ENCODE results near the gene FCER2. TPM values are rescaled to one million over a fixed set of nuclear protein-coding genes. Genes with fewer than 3 reads are reported as not detected.
"Not testable (repeated sequence)": the region's sequence is repeated elsewhere in the genome, so short reads cannot be mapped to it uniquely, and the experiment has no call there.

FCER2 gene, protein sequence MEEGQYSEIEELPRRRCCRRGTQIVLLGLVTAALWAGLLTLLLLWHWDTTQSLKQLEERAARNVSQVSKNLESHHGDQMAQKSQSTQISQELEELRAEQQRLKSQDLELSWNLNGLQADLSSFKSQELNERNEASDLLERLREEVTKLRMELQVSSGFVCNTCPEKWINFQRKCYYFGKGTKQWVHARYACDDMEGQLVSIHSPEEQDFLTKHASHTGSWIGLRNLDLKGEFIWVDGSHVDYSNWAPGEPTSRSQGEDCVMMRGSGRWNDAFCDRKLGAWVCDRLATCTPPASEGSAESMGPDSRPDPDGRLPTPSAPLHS
- total RNA-seq: 0.20 TPM

DNA sequence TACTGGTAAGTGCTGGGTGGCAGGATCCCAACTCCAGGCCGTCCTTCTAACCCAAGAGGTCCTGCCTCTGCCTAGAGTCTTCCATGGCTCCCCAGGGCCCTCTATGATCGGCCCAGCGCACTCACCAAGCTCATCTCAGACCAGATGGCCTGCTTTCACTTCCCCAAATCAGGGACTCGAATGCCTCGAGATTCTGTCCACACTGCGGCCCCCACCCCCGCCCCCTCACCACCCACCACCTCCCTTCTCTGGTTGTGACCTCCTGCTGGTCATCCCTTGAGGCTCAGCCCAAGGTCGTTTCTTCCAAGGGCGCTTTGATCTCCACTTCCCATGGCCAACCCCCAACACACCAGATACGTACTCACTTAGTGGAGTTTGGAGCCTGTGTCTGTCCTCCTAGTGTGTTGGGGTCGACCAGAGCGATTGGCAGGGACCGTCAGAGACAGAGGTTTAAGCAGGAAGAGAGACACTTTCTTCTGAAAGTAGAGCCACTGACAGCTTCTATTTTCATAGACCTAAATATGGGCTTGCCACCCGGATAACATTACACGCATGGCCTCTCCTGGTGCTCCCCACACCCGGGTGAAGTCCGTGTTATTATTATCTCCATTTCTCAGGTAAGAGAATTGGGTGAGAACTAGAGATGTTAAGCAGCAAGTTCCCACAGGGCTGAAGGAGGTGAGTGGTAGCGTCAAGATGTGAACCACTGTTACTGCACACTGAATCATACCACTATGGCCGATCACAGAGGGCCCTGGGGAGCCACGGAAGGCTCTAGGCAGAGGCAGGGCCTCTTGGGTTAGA lies at the start of gene FCER2:
Gene FCER2, minus strand, starts transcription at position 478 of the 804 bp plus-strand sequence. CDS start 2,371 bp downstream, outside the sequence.
- peak; percentile 31 for ATAC-seq

DNA sequence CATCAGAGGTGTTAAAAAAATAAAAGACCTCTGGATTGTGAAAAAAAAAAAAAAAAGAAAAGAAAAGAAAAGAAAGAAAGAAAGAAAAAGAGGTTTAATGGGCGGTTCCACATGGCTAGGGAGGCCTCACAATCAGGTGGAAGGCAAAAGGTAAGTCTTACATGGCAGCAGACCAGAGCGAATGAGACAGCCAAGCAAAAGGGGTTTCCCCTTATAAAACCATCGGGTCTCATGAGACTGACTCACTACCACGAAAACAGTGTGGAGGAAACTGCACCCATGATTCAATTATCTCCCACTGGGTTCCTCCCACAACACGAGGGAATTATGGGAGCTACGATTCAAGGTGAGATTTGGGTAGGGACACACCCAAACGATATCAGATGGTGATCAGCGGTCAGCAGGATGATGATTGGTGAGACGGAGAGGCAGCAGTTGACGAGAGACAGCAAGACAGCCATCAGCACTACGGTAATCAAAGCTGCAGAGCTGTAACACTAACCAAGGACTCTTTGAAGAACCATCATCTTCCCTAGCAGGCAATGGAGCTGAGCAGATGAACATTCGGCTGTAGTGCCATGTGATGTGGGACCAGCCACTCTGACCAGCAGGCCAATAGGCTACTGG lies 49.3 kb upstream of the FCER2 start:
- peak; percentile 59 for ATAC-seq

DNA sequence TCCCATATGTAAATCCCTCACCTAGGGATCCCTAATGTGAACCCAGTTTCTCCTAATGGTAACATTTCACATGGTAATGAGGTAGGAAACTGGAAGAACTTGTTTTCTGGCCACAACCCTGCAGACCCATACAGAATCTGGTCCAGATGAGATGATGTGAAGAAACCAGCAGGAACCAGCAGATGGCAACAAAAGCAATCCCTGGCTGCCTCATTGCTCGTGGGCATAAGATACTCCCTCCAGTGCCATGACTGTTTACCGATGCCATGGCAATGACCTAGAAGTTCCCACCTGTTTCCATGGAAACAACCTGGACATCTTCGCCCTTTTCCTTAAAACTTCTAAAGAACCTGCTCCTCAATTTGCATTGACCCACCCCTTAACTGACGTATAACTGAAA lies 46.8 kb upstream of the FCER2 start:
- no peak for ATAC-seq

DNA sequence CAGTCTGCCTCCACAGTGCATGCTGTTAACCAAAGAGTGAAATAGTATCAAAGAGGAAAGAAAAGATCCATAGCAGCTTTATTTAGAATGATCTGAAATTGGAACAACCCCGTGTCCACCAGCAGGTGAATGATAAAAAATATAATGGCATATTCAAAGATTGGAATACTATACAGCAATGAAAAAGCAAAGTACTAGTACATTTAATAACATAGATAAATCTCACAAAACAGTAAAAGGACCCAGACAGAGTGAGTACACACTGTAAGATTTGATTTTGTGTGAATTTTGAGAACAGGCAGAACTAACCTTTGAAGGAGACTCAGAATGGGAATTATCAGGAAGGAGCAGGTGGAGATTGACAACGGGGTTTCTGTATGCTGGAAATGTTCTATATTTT lies 46.2 kb upstream of the FCER2 start:
- no peak for ATAC-seq

DNA sequence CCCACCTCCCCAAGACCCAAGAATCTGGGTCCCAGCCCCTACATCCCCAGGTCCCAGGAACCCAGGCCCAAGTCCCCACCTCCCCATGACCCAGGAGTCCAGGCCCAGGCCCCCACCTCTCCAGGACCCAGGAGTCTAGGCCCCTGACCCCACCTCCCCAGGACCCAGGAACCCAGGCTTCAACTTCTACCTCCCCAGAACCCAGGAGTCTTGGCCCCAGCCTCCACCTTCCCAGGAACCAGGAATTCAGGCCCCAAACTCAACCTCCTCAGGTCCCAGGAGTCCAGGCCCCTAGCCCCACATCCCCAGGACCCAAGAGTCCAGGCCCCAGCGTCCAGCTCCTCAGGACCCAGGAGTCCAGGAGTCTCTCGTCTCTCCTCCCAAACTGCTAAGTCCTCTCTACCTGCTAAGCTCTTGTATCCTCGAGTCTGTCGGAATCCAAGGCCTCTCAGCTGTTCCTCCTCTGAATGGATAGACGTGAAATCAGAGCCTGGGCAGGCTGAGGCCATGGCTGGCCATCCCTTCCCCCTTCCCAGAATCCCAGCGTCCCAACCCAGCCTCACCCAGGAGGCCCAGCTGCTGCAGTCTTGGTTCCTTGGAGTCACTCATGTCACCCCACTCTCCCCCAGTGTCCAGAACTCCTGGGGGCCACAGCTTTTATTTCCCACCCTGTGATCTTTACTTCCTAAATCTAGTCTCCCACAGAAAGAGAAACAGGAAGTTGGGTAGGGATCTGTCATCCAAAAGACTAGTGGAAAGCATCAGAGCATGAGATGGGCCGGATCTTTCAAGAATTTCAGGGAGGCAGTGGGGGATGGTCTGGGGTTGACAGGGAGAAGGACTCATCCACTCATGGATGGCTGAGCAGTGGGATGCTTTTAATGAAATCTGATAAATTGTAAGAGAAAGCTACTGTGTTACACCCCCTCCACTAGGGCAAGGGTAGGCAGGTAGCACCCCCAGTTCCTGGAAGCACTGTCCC lies 45.3 kb upstream of the FCER2 start, which contains the start of gene CD209:
Gene CD209, minus strand, starts transcription at position 632 of the 982 bp plus-strand sequence. Its CDS starts 23 bp downstream, at position 609.
- ATAC-seq: no peak

DNA sequence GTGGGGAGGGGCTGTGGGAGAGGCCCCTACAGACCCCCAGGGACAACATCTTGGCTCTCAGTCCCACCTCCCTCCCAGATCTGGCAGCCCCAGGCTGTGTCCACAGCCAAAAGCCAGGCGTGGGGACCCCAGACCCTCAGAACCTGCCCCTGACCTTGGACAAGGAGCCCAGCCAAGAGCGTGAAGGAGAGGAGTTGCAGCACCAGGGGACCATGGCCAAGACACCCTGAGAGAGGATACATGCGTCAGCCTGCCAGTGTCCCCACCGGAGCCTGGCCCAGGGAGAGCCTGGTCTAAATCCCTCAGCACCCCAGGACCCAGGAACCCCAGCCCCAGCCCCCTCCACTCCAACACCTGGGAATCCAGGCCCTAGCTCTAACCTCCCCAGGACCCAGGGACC lies 44.4 kb upstream of the FCER2 start:
- ATAC-seq: not testable (repeated sequence)

DNA sequence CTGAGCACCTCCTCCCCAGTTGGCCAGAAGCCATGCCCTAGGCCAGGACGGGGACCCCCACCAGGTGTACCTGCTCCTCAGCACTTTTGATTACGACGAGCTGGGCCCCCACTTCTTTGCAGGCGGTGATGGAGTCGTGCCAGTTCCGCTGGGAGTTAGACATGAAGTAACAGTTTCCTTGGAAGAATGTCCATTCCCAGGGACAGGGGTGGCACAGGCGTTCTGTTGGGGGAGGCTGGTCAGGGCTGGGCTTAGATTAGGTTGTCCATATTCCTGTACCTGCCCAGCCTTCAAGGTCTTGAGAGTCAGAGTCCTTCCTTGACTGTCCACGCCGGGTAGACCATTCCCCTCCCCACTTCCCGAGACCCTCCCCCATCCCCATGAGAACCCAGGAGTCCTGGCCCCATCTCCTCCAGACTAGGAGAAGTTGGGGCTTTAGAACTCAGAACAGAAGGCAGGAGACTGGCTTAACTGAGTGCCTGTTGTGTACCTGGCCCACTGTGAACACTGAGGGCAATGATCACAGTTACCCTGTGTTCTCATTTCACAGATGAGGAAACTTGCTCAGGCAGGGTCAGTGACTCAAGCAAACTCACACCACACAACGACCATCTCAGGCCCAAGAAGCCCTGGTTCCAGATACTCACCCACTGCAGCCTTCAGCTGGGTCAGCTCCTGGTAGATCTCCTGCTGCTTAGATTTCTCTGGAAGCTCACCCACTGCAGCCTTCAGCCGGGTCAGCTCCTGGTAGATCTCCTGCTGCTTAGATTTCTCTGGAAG lies 43.1 kb upstream of the FCER2 start:
- no peak for ATAC-seq

DNA sequence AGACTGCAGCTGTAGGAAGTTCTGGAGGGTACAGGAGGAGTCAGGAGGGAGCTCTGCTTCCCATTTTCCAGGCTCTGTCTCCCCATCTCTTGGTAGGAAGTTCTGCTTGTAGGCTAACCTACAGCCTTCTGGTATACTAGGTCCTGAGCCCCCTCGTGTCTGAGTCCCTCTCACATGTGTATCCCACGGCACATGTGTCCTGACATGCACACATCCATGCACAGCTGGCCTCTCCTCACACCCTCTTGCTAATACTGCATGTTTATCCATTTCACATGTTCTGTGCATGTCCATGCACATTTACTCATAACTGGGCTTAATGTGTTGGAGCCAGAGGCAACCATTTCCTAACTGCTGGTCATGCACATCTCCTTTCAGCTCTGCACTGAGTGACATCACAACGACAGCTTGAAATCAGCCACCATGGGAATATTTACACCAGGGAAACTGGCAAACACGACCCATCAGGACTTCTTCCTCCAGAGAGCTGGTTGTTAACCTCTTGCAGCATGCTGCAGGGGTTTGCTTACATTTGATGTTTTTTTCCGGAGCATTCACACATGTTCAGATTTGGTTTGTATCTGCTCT lies 42.4 kb upstream of the FCER2 start:
- no peak for ATAC-seq

DNA sequence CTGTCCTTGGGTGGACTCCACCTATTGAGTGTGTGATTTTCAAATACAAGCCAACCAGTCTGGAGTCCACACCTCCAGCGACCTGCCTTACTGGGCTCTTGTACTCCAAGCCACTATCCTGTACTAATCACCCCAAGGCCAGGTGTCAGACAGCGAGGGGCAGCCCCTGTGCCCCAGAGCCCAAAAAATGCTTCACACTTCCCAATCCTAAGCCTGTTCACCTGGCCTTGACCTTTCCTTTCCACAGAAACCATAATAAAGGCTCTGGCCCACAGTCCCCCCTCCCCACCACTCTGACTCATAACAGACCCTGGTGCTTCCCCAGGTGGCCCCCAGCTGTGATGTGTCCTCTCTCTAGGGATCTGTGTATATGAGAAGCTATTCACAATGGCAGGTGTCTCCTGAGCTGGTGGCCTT lies 41.5 kb upstream of the FCER2 start:
- no peak for ATAC-seq

DNA sequence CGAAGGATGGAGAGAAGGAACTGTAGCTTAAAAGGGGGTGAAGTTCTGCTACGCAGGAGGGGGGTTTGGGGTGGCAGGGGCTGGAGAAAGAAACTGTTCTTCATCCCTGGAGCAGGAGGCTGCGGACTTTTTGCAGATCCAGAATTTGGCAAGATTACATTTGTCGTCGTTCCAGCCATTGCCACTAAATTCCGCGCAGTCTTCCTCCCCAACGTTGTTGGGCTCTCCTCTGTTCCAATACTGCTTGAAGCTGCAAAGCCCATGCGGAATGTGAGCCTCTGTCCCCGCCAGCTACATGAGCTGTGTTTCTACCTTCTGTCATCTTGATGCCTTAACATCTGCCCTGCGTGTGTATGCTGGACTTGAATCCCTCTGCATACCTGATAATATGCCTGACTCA lies 41.1 kb upstream of the FCER2 start:
- no peak for ATAC-seq

DNA sequence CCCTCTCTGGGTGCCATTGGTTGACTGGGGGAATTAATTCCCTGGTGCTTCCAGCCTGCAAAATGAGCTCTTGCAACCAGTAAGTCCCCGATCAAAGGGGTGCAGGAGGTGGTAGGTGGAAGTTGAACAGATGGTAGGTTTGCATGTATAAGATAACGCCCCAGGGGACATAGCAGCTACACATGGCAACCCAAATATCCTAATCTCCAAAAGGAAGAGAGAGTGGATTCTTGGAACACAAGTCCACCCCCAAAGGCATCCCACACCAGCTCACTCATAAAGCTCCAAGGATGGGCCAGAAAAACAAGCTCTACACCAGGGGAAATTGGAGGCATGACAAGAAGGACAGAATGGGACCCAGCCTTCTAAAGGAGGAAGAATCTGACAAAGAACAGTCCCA lies 40.6 kb upstream of the FCER2 start:
- ATAC-seq: no peak

DNA sequence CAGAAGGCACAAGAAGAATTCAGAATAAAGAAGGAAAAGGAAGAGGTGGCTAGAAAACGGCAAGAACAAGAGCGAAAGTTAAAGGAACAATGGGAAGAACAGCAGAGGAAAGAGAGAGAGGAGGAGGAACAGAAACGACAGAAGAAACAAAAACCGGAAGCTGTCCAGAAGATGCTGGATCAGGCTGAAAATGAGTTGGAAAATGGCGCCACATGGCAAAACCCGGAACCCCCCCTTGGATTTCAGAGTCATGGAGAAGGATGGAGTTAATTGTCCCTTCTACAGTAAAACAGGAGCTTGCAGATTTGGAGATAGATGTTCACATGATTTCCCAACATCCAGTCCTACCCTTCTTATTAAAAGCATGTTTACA lies 38.7 kb upstream of the FCER2 start:
- ATAC-seq: no peak

DNA sequence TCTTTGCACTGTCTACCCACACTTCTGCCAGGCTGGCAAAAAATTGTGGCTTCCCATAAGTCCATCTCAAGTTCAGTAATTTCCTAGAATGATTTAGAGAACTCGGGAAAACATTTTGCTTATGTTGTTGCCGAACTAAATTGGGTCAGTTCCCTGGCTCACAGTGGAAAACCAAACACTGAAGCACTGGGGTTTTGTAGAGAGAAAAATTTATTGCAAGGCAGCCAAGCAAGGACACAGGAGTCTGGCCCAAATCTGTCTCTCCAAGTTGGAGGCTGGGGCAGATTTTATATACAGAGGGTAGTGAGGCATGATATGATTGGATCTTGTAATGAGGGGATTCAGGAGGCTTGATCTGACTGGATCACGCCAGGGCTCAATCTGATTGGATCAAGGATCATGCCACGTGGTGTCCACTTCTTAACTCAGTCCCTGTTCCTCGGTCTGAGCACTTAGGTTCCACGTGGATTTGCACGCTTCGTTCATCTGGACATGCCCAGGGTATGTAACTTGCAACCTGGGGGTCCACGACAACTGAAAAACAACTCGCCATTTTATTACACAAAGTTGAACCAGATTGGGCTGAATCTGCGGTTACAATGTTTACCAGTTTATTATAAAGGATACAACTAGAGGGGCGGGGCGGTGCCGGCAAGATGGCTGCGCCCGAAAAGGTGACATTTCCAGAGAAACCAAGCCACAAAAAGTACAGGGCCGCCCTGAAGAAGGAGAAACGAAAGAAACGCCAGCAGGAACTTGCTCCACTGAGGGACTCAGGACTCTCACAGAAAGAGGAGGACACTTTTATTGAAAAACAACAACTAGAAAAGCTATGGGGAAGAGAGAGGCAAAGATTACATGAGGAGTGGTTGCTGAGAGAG lies 38.1 kb upstream of the FCER2 start:
- ATAC-seq: no peak

DNA sequence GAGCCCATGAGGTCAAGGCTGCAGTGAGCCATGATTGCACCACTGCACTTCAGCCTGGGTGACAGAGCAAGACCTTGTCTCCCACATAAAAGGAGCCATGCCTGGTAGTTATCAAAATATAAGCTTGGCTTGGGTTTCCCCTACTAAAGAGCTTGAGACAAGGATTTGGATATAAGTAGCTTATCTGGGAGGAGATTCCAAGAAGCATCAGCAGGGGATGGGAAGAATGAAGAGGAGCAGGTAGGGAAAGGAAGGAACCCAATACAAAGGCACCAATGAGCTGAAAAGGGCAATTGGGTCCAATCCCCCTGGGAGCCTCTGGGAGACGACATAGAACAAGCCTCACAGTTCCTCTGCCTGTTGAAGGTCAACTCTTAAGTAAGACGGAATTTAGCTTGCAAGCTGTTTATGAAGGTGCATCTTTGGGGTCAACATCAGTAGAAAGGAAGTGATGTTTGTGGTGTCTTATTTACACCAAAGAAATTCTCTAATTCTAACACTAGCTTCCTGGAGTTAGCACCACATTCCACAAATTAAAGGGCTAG lies 37.4 kb upstream of the FCER2 start:
- no peak for ATAC-seq

DNA sequence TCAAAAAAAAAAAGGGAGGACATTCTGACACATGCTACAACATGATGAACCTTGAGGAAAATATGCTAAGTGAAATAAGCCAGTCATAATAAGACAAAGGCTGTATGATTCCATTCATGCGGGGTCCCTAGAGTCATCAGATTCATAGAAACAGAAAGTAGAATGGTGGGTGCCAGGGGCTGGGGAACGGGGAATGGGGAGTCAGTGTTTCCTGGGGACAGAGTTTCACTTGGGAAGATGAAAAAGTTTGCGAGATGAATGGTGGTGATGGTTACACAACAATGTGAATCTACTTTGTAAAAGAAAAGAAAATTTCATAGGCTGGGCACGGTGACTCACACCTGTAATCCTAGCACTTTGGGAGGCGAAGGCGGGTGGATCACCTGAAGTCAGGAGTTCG lies 36.1 kb upstream of the FCER2 start:
- no peak for ATAC-seq

DNA sequence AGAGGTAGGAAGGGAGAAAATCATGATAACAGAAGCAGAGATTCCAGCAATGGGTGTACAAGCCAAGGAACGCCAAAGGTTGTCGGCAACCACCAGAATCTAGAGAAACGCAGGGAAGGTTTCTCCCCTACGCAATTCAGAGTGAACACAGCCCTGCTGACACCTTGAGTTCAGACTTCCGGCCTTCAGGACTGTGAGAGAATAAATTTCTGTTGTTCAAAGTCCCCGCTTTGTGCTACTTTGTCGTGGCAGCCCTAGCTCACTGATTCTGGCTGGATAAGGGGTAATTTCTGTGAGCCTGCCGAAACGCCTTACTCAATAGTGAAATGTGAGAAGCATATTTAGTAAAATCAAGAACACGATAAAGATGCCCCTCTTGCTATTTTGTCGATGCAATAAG lies 35.3 kb upstream of the FCER2 start:
- no peak for ATAC-seq

DNA sequence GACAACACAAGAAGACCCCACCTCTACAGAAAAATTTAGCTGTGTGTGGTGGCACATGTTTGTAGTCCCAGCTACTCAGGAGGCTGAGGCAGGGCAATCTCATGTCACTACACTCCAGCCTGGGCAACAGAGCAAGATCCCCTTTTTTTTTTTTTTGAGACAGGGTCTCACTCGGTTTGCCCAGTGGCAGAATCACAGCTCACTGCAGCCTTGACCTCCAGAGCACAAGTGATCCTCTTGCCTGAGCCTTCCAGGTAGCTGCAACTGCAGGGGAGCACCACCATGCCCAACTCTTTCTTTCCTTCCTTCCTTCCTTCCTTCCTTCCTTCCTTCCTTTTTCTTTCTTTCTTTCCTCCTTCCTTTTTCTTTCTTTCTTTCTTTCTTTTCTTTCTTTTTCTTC lies 34.2 kb upstream of the FCER2 start:
- no peak for ATAC-seq

DNA sequence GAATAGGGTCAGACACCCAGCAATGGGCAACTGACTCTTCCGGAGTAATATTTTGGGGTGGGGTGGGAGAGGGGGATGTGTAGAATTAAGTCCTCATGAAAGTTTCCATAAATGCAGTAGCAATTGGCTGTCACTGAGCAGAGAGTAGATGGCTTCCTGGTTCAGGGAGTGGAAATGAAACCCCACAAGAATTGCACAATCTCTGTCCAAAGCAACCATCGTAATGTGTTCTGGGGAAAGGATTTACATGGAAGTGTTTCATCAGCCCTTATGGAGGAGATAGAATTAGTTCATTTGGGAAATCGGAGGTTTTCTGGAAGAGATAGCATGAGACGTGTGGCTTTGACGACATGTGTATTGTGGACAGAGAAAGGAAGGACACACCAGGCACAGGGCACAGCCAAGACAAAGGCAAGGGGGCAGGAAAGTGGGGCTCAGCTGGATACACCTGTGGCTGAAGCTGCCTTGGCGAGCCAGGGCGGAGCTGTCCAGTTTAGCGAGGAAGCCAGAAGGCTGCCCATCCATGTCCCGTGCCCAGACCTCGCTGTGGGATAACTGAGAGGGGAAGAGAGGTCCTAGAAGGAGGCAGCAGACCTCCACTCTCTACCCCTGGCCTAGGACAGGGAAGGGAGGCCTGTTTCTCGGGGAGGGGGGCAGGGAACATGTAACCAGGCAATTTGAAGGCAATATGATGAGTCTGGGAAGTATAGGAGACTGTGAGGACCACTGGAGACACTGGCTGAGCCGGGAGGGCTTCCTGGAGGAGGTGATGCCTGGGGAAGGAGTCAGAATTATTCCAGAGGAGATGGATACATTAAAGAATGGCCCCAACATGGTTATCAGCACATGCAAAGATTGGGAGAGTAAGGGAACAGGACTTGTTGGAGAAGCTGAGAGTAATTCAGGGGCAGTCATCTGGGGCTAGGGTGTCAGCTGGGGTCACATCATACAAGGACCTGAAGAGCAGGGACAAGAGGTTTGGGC lies 32.6 kb upstream of the FCER2 start:
- ATAC-seq: peak; percentile 18

Data from esophagus mucosa (tissue), 1 donor.